Thyroid gland (tissue), 4 donors: ENCODE results near the gene SLC39A2. TPM values are rescaled to one million over a fixed set of nuclear protein-coding genes. Genes with fewer than 3 reads are reported as not detected.

ENCODE experiments used
- DNase-seq, 2 donors: peaks; one replicate each; pipeline ENCODE4 v3.0.0-alpha.2; 2019
- H3K27ac ChIP-seq, 3 donors: fragments of 200-600 bp; sonication (generic); 1 replicate in 2 of 3; 2 replicates in 1 of 3; pipeline ENCODE4 v1.5.1; 2016 to 2019; ENCODE audit warnings: mild to moderate bottlenecking in 1 of 3, moderate library complexity in 1 of 3
- H3K27me3 ChIP-seq: fragments of 200-600 bp; sonication (generic); one replicate; pipeline ENCODE4 v1.5.1; 2019
- H3K36me3 ChIP-seq, 2 donors: fragments of 200-600 bp; sonication (generic); one replicate each; pipeline ENCODE4 v1.5.1; 2016 to 2019
- H3K4me1 ChIP-seq, 2 donors: fragments of 200-600 bp; sonication (generic); one replicate each; pipeline ENCODE4 v1.5.1; 2017 to 2019
- H3K4me3 ChIP-seq, 3 donors: fragments of 200-600 bp; sonication (generic); replicated peaks in 1 of 3; 1 replicate in 2 of 3; 2 replicates in 1 of 3; pipeline ENCODE4 v1.5.1; 2016; ENCODE audit warnings: mild to moderate bottlenecking in 1 of 3
- H3K9me3 ChIP-seq: fragments of 200-600 bp; sonication (generic); one replicate; pipeline ENCODE4 v1.5.1; 2017
- CTCF ChIP-seq, 6 experiments: fragments of 200-600 bp in 3 of 6; fragments of 450-650 bp in 3 of 6; sonication (generic) in 3 of 6; IDR thresholded peaks; one replicate each; pipeline ENCODE4 v1.5.1; 2016 to 2019; ENCODE audit warnings: antibody characterized with exemption in 6 of 6, mild to moderate bottlenecking in 2 of 6, inconsistent platforms in 1 of 6, moderate library complexity in 1 of 6
- POLR2A ChIP-seq, 2 donors: fragments of 450-650 bp; IDR thresholded peaks; one replicate each; pipeline ENCODE4 v1.6.1; 2017; ENCODE audit warnings: antibody characterized with exemption in 2 of 2, mild to moderate bottlenecking in 2 of 2, moderate library complexity in 1 of 2
- WGBS, 2 donors: methylation state at CpG; one replicate each; pipeline ENCODE4 v1.1.5; 2017; 5-methylcytosine and 5-hydroxymethylcytosine counted together
- intact Hi-C: fragments of 100-400 bp; cut with DNase I; formaldehyde crosslinking; loops from one replicate; pipeline ENCODE4 v1.15.1; 2023
- total RNA-seq, 4 donors: library from RNA; depleted of rRNA; stranded (reverse); fragments of >200 nt; gene quantifications; one replicate each; pipeline ENCODE4 v1.2.3, GENCODE V29; 2016

Gene SLC39A2
- total RNA-seq, 4 donors from 2014 or later, result not detected

- 89 to 95% methylated on average over 7 of the region's 7 CpGs for WGBS, 2 donors
- TF ChIP-seq CTCF (IDR thresholded peaks at IDR 0.05) (no peak), POLR2A (IDR thresholded peaks at IDR 0.05) (no peak)
- Histone ChIP-seq H3K4me3 (no peak overlapping the region), H3K27me3 (no peaks in the 10 kb centered on the region), H3K9me3 (no peaks in the 10 kb centered on the region), H3K4me1 (peaks cover 15 to 20% of the 10 kb centered on the region in 2 donors), H3K27ac (no peak overlapping the region), H3K36me3 (no peaks in the 10 kb centered on the region)
- DNase-seq, result no peak
- intact Hi-C loops, result no loop called here
Measured at GRCh38 chr14:21036751-21037150, 37.7 kb downstream of the SLC39A2 start.

GRCh38 chr14:21037156-21037555 is 38.1 kb downstream of the SLC39A2 start:
- Histone ChIP-seq H3K36me3 (no peaks in the 10 kb centered on the region), H3K27me3 (no peaks in the 10 kb centered on the region), H3K4me3 (no peak overlapping the region), H3K27ac (no peak overlapping the region), H3K4me1 (peaks cover 15 to 20% of the 10 kb centered on the region in 2 donors), H3K9me3 (no peaks in the 10 kb centered on the region)
- intact Hi-C loops, result no loop called here
- TF ChIP-seq CTCF (IDR thresholded peaks at IDR 0.05), result no peak
- TF ChIP-seq POLR2A (IDR thresholded peaks at IDR 0.05), result no peak
- DNase-seq, result no peak
- WGBS, 2 donors, result 91 to 93% methylated on average over 3 of the region's 3 CpGs

- TF ChIP-seq CTCF (IDR thresholded peaks at IDR 0.05) (no peak), POLR2A (IDR thresholded peaks at IDR 0.05) (peak in 1 of 2 donors; percentile 25)
- Histone ChIP-seq H3K9me3 (no peaks in the 10 kb centered on the region), H3K4me1 (peaks cover 21 to 31% of the 10 kb centered on the region in 2 donors), H3K27ac (peak overlapping the region; percentile 63 to 81 (median 75)), H3K4me3 (no peak overlapping the region), H3K36me3 (no peaks in the 10 kb centered on the region), H3K27me3 (no peaks in the 10 kb centered on the region)
- 23 to 31% methylated on average over 10 of the region's 10 CpGs for WGBS, 2 donors
- DNase-seq, result peak; percentile 68 to 82
- intact Hi-C loops, result no loop called here
Measured at GRCh38 chr14:21038441-21039422, 39.6 kb downstream of the SLC39A2 start.

GRCh38 chr14:21039585-21040369 is 40.7 kb downstream of the SLC39A2 start:
- peak overlapping the region; percentile 63 to 81 (median 75) for H3K27ac ChIP-seq
- no peaks in the 10 kb centered on the region for H3K9me3 ChIP-seq
- WGBS, 2 donors, result 51 to 63% methylated on average over 8 of the region's 8 CpGs
- intact Hi-C loops, result loop anchor here (2.0 kb wide), 1 partner anchor 23 kb away; no protein-coding TSS in a partner anchor
- peak; percentile 43 to 56 for DNase-seq
- H3K4me3 ChIP-seq, result no peak overlapping the region
- H3K36me3 ChIP-seq, result no peaks in the 10 kb centered on the region
- TF ChIP-seq POLR2A (IDR thresholded peaks at IDR 0.05), result no peak
- TF ChIP-seq CTCF (IDR thresholded peaks at IDR 0.05), result peak; percentile 38 to 73 (median 62)
- H3K27me3 ChIP-seq, result no peaks in the 10 kb centered on the region
- H3K4me1 ChIP-seq, result peaks cover 28 to 40% of the 10 kb centered on the region in 2 donors
